HepG2 (cell line): Measurements from ENCODE around the gene MTTP. TPM values are rescaled to one million over a fixed set of nuclear protein-coding genes. Genes with fewer than 3 reads are reported as not detected.

Experiments used
- DPF2 ChIP-seq: sonication (generic); formaldehyde crosslinking; IDR thresholded peaks from 2 replicates; pipeline ENCODE4 v1.4.0; 2020; ENCODE audit warnings: mild to moderate bottlenecking, low read depth, missing genetic modification reagents, borderline replicate concordance
- HINFP ChIP-seq: sonication (generic); formaldehyde crosslinking; IDR thresholded peaks from 2 replicates; pipeline ENCODE4 v1.4.0; 2020; ENCODE audit warnings: low read depth, mild to moderate bottlenecking, missing genetic modification reagents
- MLLT10 ChIP-seq: sonication (generic); formaldehyde crosslinking; IDR thresholded peaks from 2 replicates; pipeline ENCODE4 v1.4.0; 2020; ENCODE audit warnings: missing genetic modification reagents
- MTERF4 ChIP-seq: sonication (generic); formaldehyde crosslinking; IDR thresholded peaks from 2 replicates; pipeline ENCODE4 v1.8.0; 2023; ENCODE audit warnings: mild to moderate bottlenecking, missing genetic modification reagents
- SATB2 ChIP-seq: sonication (generic); formaldehyde crosslinking; IDR thresholded peaks from 2 replicates; pipeline ENCODE4 v1.5.0; 2020; ENCODE audit warnings: missing genetic modification reagents
- SKIL ChIP-seq: sonication (generic); formaldehyde crosslinking; IDR thresholded peaks from 2 replicates; pipeline ENCODE4 v1.8.0; 2022; ENCODE audit warnings: missing genetic modification reagents, mild to moderate bottlenecking, moderate library complexity, borderline replicate concordance
- STAT6 ChIP-seq: sonication (generic); formaldehyde crosslinking; IDR thresholded peaks from 2 replicates; pipeline ENCODE4 v1.4.0; 2020; ENCODE audit warnings: missing genetic modification reagents, mild to moderate bottlenecking, borderline replicate concordance
- TARDBP ChIP-seq: sonication (generic); formaldehyde crosslinking; IDR thresholded peaks from 2 replicates; pipeline ENCODE4 v1.8.0; 2022; ENCODE audit warnings: mild to moderate bottlenecking, missing genetic modification reagents
- YY1 ChIP-seq: IDR thresholded peaks from 2 replicates; pipeline ENCODE4 v1.6.1; 2011; ENCODE audit warnings: low read length, low read depth, moderate library complexity, mild to moderate bottlenecking; ENCODE audit not compliant: insufficient read depth, insufficient replicate concordance
- ZBTB14 ChIP-seq: sonication (generic); formaldehyde crosslinking; IDR thresholded peaks from 2 replicates; pipeline ENCODE4 v1.4.0; 2020; ENCODE audit warnings: missing genetic modification reagents
- ZNF101 ChIP-seq: sonication (generic); formaldehyde crosslinking; IDR thresholded peaks from 2 replicates; pipeline ENCODE4 v1.4.0; 2020; ENCODE audit warnings: mild to moderate bottlenecking, low read depth, missing genetic modification reagents, borderline replicate concordance
- ZNF260 ChIP-seq: sonication (generic); formaldehyde crosslinking; IDR thresholded peaks from 2 replicates; pipeline ENCODE4 v1.4.0; 2020; ENCODE audit warnings: missing genetic modification reagents, low read depth, mild to moderate bottlenecking, borderline replicate concordance
- ZNF451 ChIP-seq: sonication (generic); formaldehyde crosslinking; IDR thresholded peaks from 2 replicates; pipeline ENCODE4 v1.5.0; 2020; ENCODE audit warnings: mild to moderate bottlenecking, missing genetic modification reagents
- ZNF563 ChIP-seq: sonication (generic); formaldehyde crosslinking; IDR thresholded peaks from 2 replicates; pipeline ENCODE4 v1.8.0; 2022; ENCODE audit warnings: mild to moderate bottlenecking, moderate library complexity, missing genetic modification reagents
- ZNF766 ChIP-seq: sonication (generic); formaldehyde crosslinking; IDR thresholded peaks from 2 replicates; pipeline ENCODE4 v1.5.0; 2020; ENCODE audit warnings: missing genetic modification reagents, borderline replicate concordance
- ZSCAN29 ChIP-seq: sonication (generic); formaldehyde crosslinking; conservative IDR thresholded peaks from 2 replicates; pipeline ENCODE4 v1.4.0; 2020; ENCODE audit warnings: mild to moderate bottlenecking, missing genetic modification reagents
- polyA plus RNA-seq, 8 experiments: library from polyadenylated mRNA; depleted of rRNA in 3 of 8; stranded (reverse) in 7 of 8; unstranded in 1 of 8; fragments of >200 nt; fragmentation: Illumina TruSeq in 4 of 8; extraction: Trizol in 4 of 8; gene quantifications; 2 replicates each; pipeline versions ENCODE4 v1.2.1 to v1.2.3, GENCODE V29; 2011 to 2016; ENCODE audit warnings: low read depth in 4 of 8, missing spikeins in 1 of 8, mixed read lengths in 1 of 8; ENCODE audit not compliant: insufficient read depth in 1 of 8
- total RNA-seq, 5 experiments: library from RNA; depleted of rRNA; stranded (reverse); fragments of >200 nt; fragmentation: Illumina TruSeq; extraction: Trizol; gene quantifications; 2 replicates each; pipeline ENCODE4 v1.2.3, GENCODE V29; 2016; ENCODE audit warnings: low read depth in 1 of 5

The MTTP gene
- total and polyA plus RNA-seq, 2 of the 13 experiments (the other 11 are each of a cell fraction or from before 2014, with no cell fraction given) = 84.7 to 102 TPM

- TF ChIP-seq SKIL (CRISPR knock-in tag) = no peak
- peak; percentile 42; the same call in 1 of the 2 replicates for TF ChIP-seq DPF2 (CRISPR knock-in tag)
- no peak for TF ChIP-seq ZNF101 (CRISPR knock-in tag)
- no peak for TF ChIP-seq MTERF4
- no peak for TF ChIP-seq ZNF260 (CRISPR knock-in tag)
- TF ChIP-seq YY1 = peak; percentile 75
- 0 out of 2 replicates have a peak, but pooled peaks have one; percentile 55 for TF ChIP-seq ZSCAN29
- no peak for TF ChIP-seq ZBTB14 (CRISPR knock-in tag)
- TF ChIP-seq TARDBP (CRISPR knock-in tag) = peak; percentile 77; the same call in 1 of the 2 replicates
- TF ChIP-seq MLLT10 (CRISPR knock-in tag) = no peak
- no peak for TF ChIP-seq ZNF766 (CRISPR knock-in tag)
- TF ChIP-seq ZNF563 (CRISPR knock-in tag) = no peak
- 0 out of 2 replicates have a peak, but pooled peaks have one; percentile 25 for TF ChIP-seq HINFP
- TF ChIP-seq STAT6 (CRISPR knock-in tag) = no peak
- TF ChIP-seq SATB2 (CRISPR knock-in tag) = peak; percentile 29; the same call in 1 of the 2 replicates
- TF ChIP-seq ZNF451 = no peak
Observed at GRCh38 chr4:99574530-99575324, at the start of gene MTTP (continued).
